Transverse colon (tissue), 4 donors: ENCODE measurements around the gene ELOB. TPM values are rescaled to one million over a fixed set of nuclear protein-coding genes. Genes with fewer than 3 reads are reported as not detected.

Experiments used
- DNase-seq: peaks from one replicate; pipeline ENCODE4 v3.0.0-alpha.2; 2019
- H3K27ac ChIP-seq, 4 donors: fragments of 200-600 bp; sonication (generic); 2 replicates each; pipeline ENCODE4 v1.5.1; 2016 to 2018; ENCODE audit warnings: inconsistent platforms in 4 of 4
- H3K27me3 ChIP-seq: fragments of 200-600 bp; sonication (generic); 2 replicates; pipeline ENCODE4 v1.5.1; 2017; ENCODE audit warnings: inconsistent platforms
- H3K36me3 ChIP-seq, 4 donors: fragments of 200-600 bp; sonication (generic); 2 replicates each; pipeline ENCODE4 v1.5.1; 2017 to 2019; ENCODE audit warnings: inconsistent platforms in 4 of 4
- H3K4me1 ChIP-seq, 4 donors: fragments of 200-600 bp; sonication (generic); 2 replicates each; pipeline ENCODE4 v1.5.1; 2017 to 2020; ENCODE audit warnings: inconsistent platforms in 4 of 4
- H3K4me3 ChIP-seq, 4 donors: fragments of 200-600 bp; sonication (generic); 1 replicate in 1 of 4; 2 replicates in 3 of 4; pipeline versions ENCODE4 v1.5.1 to v1.6.1; 2017 to 2019; ENCODE audit warnings: inconsistent platforms in 4 of 4
- H3K9me3 ChIP-seq, 2 donors: fragments of 200-600 bp; sonication (generic); 2 replicates each; pipeline ENCODE4 v1.5.1; 2017 to 2019; ENCODE audit warnings: inconsistent platforms in 2 of 2
- EP300 ChIP-seq: sonication (generic); formaldehyde crosslinking; IDR thresholded peaks from one replicate; pipeline ENCODE4 v1.6.1; 2017; ENCODE audit warnings: antibody characterized with exemption, low read depth
- POLR2A ChIP-seq: fragments of 450-650 bp; IDR thresholded peaks from one replicate; pipeline ENCODE4 v1.6.1; 2016; ENCODE audit warnings: antibody characterized with exemption, mild to moderate bottlenecking, moderate library complexity
- POLR2AphosphoS5 ChIP-seq, 3 donors: sonication (generic); formaldehyde crosslinking; IDR thresholded peaks; one replicate each; pipeline ENCODE4 v1.6.1; 2016; ENCODE audit warnings: antibody characterized with exemption in 3 of 3
- WGBS, 2 donors: methylation state at CpG; one replicate each; pipeline ENCODE4 v1.1.5; 2018; ENCODE audit warnings: low coverage in 1 of 2; 5-methylcytosine and 5-hydroxymethylcytosine counted together
- in situ Hi-C, 4 donors: fragments of 200-750 bp; cut with MboI; loops; one replicate each; pipeline versions ENCODE4 v1.15.0 to v1.15.1; 2017; ENCODE audit warnings: low sequenced_read_pairs in 3 of 4, low pct_ligation_motif_present in 1 of 4, low pct_unique_long_range_greater_than_20kb in 1 of 4
- intact Hi-C: fragments of 100-400 bp; cut with DNase I; formaldehyde crosslinking; loops from one replicate; pipeline ENCODE4 v1.15.1; 2023; ENCODE audit warnings: low total_unique reads
- total RNA-seq, 4 donors: library from RNA; depleted of rRNA; stranded (reverse); fragments of >200 nt; gene quantifications; one replicate each; pipeline ENCODE4 v1.1.0, GENCODE V29; 2016
- TF ChIP-seq, protein P1 (sequence below), 5 experiments: fragments of 200-600 bp in 3 of 5; fragments of 450-650 bp in 2 of 5; sonication (generic) in 3 of 5; IDR thresholded peaks; 1 replicate in 2 of 5; 2 replicates in 3 of 5; pipeline ENCODE4 v1.5.1; 2016 to 2017; ENCODE audit warnings: antibody characterized with exemption in 5 of 5, inconsistent platforms in 3 of 5, mild to moderate bottlenecking in 2 of 5, moderate library complexity in 1 of 5

ELOB gene
- total RNA-seq, 4 donors from 2014 or later, result 133 to 433 (median 288) TPM

DNA sequence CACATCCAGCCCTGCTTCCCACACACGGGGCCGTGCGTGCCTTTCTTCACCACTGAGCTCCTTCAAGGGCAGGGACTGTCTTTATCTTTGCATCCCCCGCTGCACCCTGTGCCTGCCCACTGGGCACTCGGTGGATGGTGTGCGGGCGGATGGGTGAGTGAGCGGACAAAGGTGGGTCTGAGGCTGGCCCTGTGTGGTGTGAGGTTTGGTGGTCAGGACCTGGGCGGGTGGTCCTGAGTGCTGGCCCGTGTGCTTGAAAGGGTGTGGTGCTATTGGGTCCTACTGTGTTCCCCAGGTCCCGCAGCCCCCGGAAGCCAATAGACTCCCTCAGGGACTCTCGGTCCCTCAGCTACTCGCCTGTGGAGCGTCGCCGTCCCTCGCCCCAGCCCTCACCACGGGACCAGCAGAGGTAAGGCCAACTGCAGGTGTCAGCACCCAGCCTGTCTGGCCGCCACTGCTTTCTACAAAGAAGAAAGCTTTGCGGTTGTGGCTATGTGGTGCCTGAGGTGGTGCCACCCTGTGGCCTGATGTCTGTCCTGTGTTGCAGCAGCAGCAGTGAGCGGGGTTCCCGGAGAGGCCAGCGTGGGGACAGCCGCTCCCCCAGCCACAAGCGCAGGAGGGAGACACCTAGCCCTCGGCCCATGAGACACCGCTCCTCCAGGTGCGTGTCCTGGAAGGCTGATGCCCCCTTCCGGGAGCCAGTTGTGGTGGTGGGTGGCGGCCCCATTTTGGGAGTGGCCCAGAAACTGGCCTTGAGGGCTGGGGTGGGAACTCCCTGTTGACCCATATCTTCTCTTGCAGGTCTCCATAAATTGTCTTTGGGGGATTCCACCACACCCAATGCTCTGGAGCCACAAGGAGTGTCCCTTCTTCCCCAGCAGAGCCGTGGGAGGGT lies 6.8 kb downstream of the ELOB start:
- TF ChIP-seq POLR2AphosphoS5 (IDR thresholded peaks at IDR 0.05) (peak in 1 of 3 donors; percentile 27), POLR2A (no peak), EP300 (no peak)
- TF ChIP-seq, protein P1, sequence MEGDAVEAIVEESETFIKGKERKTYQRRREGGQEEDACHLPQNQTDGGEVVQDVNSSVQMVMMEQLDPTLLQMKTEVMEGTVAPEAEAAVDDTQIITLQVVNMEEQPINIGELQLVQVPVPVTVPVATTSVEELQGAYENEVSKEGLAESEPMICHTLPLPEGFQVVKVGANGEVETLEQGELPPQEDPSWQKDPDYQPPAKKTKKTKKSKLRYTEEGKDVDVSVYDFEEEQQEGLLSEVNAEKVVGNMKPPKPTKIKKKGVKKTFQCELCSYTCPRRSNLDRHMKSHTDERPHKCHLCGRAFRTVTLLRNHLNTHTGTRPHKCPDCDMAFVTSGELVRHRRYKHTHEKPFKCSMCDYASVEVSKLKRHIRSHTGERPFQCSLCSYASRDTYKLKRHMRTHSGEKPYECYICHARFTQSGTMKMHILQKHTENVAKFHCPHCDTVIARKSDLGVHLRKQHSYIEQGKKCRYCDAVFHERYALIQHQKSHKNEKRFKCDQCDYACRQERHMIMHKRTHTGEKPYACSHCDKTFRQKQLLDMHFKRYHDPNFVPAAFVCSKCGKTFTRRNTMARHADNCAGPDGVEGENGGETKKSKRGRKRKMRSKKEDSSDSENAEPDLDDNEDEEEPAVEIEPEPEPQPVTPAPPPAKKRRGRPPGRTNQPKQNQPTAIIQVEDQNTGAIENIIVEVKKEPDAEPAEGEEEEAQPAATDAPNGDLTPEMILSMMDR (IDR thresholded peaks at IDR 0.05), result peak in 2 of 5 experiments; percentile 2 to 33
- peak overlapping the region; percentile 79 to 83 (median 80) for H3K27ac ChIP-seq
- no peaks in the 10 kb centered on the region for H3K27me3 ChIP-seq
- no peak overlapping the region for H3K4me3 ChIP-seq
- H3K9me3 ChIP-seq, result no peaks in the 10 kb centered on the region
- DNase-seq, result no peak
- H3K4me1 ChIP-seq, result peaks cover 14 to 41% (median 26%) of the 10 kb centered on the region in 4 donors
- in situ Hi-C loops, result no loop called here
- peaks cover 0 to 66% (median 22%) of the 10 kb centered on the region in 4 donors for H3K36me3 ChIP-seq
- WGBS, 2 donors, result 84% methylated on average over 31 of the region's 32 CpGs; no CpG with 5 or more reads in 1 of the 2 donors
- intact Hi-C loops, result no loop called here

DNA sequence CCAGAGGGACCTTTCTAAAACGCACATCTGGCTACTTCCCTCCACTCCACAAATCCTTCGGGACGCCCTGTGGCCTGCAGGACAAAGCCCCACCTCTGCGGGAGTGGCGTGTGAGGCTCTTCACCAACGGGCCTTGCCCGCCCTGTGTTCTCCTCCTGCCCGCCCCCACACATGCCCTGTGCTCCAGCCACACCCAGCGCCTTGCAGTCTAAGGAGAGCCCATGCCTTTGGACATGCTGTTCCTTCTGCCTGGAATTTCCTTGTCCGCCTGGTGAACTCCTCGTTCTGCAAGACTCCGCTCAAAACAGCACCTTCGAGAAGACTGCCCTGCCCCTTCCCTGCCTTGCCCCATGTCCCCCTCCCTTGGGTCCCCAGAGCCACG lies 7.4 kb downstream of the ELOB start:
- in situ Hi-C loops (no loop called here), intact Hi-C loops (no loop called here)
- DNase-seq, result peak; percentile 89
- H3K4me1 ChIP-seq, result peaks cover 12 to 36% (median 24%) of the 10 kb centered on the region in 4 donors
- no peaks in the 10 kb centered on the region for H3K27me3 ChIP-seq
- peak overlapping the region; percentile 79 to 83 (median 80) for H3K27ac ChIP-seq
- peak; percentile 92 for TF ChIP-seq EP300
- peak; percentile 55 for TF ChIP-seq POLR2A
- TF ChIP-seq, protein P1 (IDR thresholded peaks at IDR 0.05), result no peak
- peak in 2 of 3 donors; percentile 65 for TF ChIP-seq POLR2AphosphoS5 (IDR thresholded peaks at IDR 0.05)
- H3K36me3 ChIP-seq, result peaks cover 0 to 73% (median 25%) of the 10 kb centered on the region in 4 donors
- no peak overlapping the region for H3K4me3 ChIP-seq
- H3K9me3 ChIP-seq, result no peaks in the 10 kb centered on the region
- WGBS, 2 donors, result 39 to 61% methylated on average over 5 to 14 of the region's 14 CpGs

DNA sequence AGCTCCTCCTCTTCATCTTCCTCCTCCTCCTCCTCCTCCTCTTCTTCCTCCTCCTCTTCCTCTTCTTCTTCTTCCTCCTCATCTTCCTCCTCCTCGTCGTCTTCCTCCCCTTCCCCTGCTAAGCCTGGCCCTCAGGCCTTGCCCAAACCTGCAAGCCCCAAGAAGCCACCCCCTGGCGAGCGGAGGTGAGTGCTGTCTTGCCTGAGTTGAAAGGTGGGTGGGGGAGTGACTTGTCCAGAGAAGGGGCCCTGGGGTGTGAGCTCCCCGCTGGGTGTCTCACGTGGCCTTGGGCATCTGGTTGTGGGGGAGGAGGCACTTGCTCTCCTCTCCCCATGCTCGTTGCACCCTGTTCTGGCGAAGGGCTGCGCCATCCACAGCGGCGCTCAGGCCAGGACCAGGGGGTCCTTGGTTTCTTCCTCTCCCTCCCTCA lies 8.0 kb downstream of the ELOB start:
- H3K4me1 ChIP-seq, result peaks cover 12 to 36% (median 22%) of the 10 kb centered on the region in 4 donors
- 83% methylated on average over 11 of the region's 11 CpGs; no CpG with 5 or more reads in 1 of the 2 donors for WGBS, 2 donors
- intact Hi-C loops, result no loop called here
- no peaks in the 10 kb centered on the region for H3K9me3 ChIP-seq
- H3K27ac ChIP-seq, result peak overlapping the region; percentile 64 to 83 (median 80)
- no peak overlapping the region for H3K4me3 ChIP-seq
- no peak for TF ChIP-seq EP300
- TF ChIP-seq, protein P1 (IDR thresholded peaks at IDR 0.05), result no peak
- TF ChIP-seq POLR2AphosphoS5 (IDR thresholded peaks at IDR 0.05), result no peak
- TF ChIP-seq POLR2A, result no peak
- in situ Hi-C loops, result no loop called here
- peaks cover 0 to 78% (median 27%) of the 10 kb centered on the region in 4 donors for H3K36me3 ChIP-seq
- H3K27me3 ChIP-seq, result no peaks in the 10 kb centered on the region
- DNase-seq, result no peak

DNA sequence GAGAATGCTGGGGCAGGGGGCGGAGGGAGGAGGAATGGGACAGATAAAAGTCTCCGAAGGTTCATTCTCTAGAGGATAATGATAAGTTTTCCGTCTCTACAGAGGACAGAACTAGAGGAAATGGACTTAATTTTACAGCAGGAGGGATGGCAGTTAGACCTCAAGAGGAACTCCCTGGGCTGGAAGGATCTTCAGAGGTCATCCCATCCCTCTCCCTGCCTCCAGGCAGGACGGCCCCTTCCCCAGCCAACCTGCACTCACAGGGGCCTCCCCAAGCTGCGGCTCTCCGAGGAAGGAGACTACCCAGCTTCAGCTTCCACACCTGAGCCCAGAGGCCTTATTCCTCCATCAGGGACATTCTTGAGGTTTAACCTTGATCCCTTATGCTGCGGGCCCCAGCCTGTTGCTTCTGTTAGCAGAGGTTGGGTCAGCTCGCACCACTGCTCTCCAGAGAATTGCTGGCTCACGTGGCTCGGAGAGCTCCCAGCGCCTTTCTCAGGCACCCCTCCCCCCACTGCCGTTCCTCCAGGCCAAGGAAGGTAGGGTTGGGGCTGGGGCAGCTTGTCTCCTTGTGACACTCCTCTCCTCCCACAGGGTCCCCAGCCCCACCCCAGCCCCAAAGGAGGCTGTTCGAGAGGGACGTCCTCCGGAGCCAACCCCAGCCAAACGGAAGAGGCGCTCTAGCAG lies 8.5 kb downstream of the ELOB start:
- DNase-seq, result no peak
- Histone ChIP-seq H3K4me1 (peaks cover 12 to 36% (median 22%) of the 10 kb centered on the region in 4 donors), H3K27me3 (no peaks in the 10 kb centered on the region), H3K4me3 (no peak overlapping the region), H3K36me3 (peaks cover 0 to 84% (median 30%) of the 10 kb centered on the region in 4 donors), H3K27ac (peak overlapping the region; percentile 64 to 83 (median 80)), H3K9me3 (no peaks in the 10 kb centered on the region)
- TF ChIP-seq POLR2AphosphoS5 (IDR thresholded peaks at IDR 0.05), result no peak
- no peak for TF ChIP-seq POLR2A
- TF ChIP-seq, protein P1 (IDR thresholded peaks at IDR 0.05), result no peak
- no peak for TF ChIP-seq EP300
- in situ Hi-C loops (no loop called here), intact Hi-C loops (no loop called here)
- WGBS, 2 donors, result 87 to 100% methylated on average over 1 to 17 of the region's 17 CpGs
